GM21529 (cell line): Measurements from ENCODE around the gene WDSUB1.

Experiments used
- ATAC-seq: cut with Tn5 transposase; IDR thresholded peaks from one replicate; pipeline ENCODE4 v1.9.1; 2021; ENCODE audit not compliant: unreplicated experiment

The WDSUB1 gene

GRCh38 chr2:159199761-159200465, 86.6 kb downstream of the WDSUB1 start:
- no peak for ATAC-seq

- ATAC-seq: no peak
Observed at GRCh38 chr2:159199236-159199635, 87.3 kb downstream of the WDSUB1 start.

- ATAC-seq: no peak
Observed at GRCh38 chr2:159196393-159196925, 90.0 kb downstream of the WDSUB1 start.

- no peak for ATAC-seq
Observed at GRCh38 chr2:159195697-159196096, 90.8 kb downstream of the WDSUB1 start.

- no peak for ATAC-seq
Observed at GRCh38 chr2:159194241-159194640, 92.3 kb downstream of the WDSUB1 start.

GRCh38 chr2:159193791-159194190, 92.7 kb downstream of the WDSUB1 start:
- ATAC-seq: no peak

GRCh38 chr2:159192371-159192918, 94.1 kb downstream of the WDSUB1 start:
- no peak for ATAC-seq

- no peak for ATAC-seq
Observed at GRCh38 chr2:159188449-159188848, 98.1 kb downstream of the WDSUB1 start.

- ATAC-seq: no peak
Observed at GRCh38 chr2:159187106-159187505, 99.4 kb downstream of the WDSUB1 start.

GRCh38 chr2:159186462-159186861, 100.0 kb downstream of the WDSUB1 start:
- ATAC-seq: peak; percentile 44
